ENCODE results near the gene MCHR2. TPM values are rescaled to one million over a fixed set of nuclear protein-coding genes. Genes with fewer than 3 reads are reported as not detected.
A peak's percentile ranks its signal among the peaks of the same experiment; 100 is the strongest.

Gene MCHR2
- total RNA-seq, 1 experiment from 2014 or later = not detected

DNA sequence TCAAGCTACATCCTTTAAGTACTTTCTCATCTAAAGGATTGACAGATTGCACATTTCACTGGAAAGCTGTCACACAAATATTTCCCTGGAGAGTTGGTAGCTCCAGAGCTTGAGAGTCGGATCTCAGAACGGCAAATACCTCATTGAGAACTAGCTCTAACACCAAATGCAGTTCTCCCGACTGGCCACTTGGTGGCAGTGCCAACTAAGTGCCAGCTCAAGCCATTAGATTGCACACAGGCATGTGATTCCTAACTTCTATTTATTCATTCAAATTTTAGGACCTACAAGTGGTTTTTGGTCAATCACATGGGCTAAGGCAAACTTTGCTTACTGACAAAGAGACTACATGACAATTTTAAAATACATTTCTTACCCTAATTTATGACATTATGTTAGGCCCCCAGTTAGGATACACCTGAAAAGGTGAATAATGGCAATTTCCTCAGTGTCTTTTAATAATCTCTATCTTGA lies 7.9 kb upstream of the MCHR2 start:
- Mint-ChIP-seq H3K36me3 (ENCODE audit: insufficient read depth, unreplicated experiment) (no peaks in the 10 kb centered on the region), H3K4me1 (ENCODE audit: low read depth, unreplicated experiment) (no peaks in the 10 kb centered on the region), H3K27ac (ENCODE audit: unreplicated experiment) (no peak overlapping the region), H3K27me3 (ENCODE audit: insufficient read depth, unreplicated experiment) (peaks cover 8% of the 10 kb centered on the region), H3K9me3 (ENCODE audit: unreplicated experiment) (no peaks in the 10 kb centered on the region), H3K4me3 (ENCODE audit: unreplicated experiment) (no peak overlapping the region)
- no TSS peak for BruUV-seq (replicated peaks)
- Histone ChIP-seq H3K4me3 (ENCODE audit: low read depth, low read length) (no peak overlapping the region), H3K9me3 (no peaks in the 10 kb centered on the region), H3K36me3 (ENCODE audit: control insufficient read depth, insufficient read depth, low read length) (no peaks in the 10 kb centered on the region), H3K27me3 (replicated peaks; ENCODE audit: control insufficient read depth, insufficient read depth, low read length) (no peaks in the 10 kb centered on the region), H3K4me1 (no peaks in the 10 kb centered on the region)
- DNase-seq = peak; percentile 41 to 45
- ChIA-PET CTCF (interaction anchor here (0.5 to 1.4 kb wide), 8 partner anchors 76 to 481 kb away, joined by 3 to 10 read pairs (median 4); no protein-coding TSS in a partner anchor), POLR2A (no interaction called here)
- intact Hi-C loops (cut with micrococcal nuclease; ENCODE audit: unreplicated experiment) = loop anchor here (1.0 to 2.0 kb wide), 3 partner anchors 97 to 477 kb away; no protein-coding TSS in a partner anchor
- TF ChIP-seq, protein P1, sequence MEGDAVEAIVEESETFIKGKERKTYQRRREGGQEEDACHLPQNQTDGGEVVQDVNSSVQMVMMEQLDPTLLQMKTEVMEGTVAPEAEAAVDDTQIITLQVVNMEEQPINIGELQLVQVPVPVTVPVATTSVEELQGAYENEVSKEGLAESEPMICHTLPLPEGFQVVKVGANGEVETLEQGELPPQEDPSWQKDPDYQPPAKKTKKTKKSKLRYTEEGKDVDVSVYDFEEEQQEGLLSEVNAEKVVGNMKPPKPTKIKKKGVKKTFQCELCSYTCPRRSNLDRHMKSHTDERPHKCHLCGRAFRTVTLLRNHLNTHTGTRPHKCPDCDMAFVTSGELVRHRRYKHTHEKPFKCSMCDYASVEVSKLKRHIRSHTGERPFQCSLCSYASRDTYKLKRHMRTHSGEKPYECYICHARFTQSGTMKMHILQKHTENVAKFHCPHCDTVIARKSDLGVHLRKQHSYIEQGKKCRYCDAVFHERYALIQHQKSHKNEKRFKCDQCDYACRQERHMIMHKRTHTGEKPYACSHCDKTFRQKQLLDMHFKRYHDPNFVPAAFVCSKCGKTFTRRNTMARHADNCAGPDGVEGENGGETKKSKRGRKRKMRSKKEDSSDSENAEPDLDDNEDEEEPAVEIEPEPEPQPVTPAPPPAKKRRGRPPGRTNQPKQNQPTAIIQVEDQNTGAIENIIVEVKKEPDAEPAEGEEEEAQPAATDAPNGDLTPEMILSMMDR (IDR thresholded peaks at IDR 0.05; ENCODE audit: insufficient read depth in 1 of 2, low read depth in 1 of 2, low read length in 1 of 2, severe bottlenecking in 1 of 2, unreplicated experiment in 1 of 2) = peak; percentile 85 to 92

DNA sequence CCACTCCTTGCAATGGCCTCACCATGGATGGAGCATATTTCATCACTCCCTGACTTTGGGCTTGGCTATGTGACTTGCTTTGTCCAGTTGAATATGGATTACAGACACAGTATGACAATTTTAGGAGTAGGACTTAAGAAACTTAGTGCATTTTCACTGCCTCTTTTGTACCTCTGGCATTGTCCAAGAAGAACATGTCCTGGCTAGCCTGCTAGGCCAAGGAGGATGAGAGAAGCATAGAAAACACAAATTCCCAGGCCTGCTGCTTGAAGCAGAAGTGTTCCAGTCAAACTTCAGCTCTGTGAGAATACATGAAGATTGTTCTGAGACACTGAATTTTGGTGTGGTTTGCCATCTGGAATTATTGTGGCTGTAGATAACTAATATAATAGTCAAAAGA lies 3.1 kb upstream of the MCHR2 start:
- TF ChIP-seq, protein P1 (IDR thresholded peaks at IDR 0.05; ENCODE audit: insufficient read depth in 1 of 2, low read depth in 1 of 2, low read length in 1 of 2, severe bottlenecking in 1 of 2, unreplicated experiment in 1 of 2) = no peak
- Histone ChIP-seq H3K9me3 (no peaks in the 10 kb centered on the region), H3K36me3 (ENCODE audit: control insufficient read depth, insufficient read depth, low read length) (no peaks in the 10 kb centered on the region), H3K4me3 (ENCODE audit: low read depth, low read length) (no peak overlapping the region), H3K27me3 (replicated peaks; ENCODE audit: control insufficient read depth, insufficient read depth, low read length) (no peaks in the 10 kb centered on the region), H3K4me1 (peaks cover 5% of the 10 kb centered on the region; the same call in 1 of the 2 replicates)
- Mint-ChIP-seq H3K27ac (ENCODE audit: unreplicated experiment) (no peak overlapping the region), H3K27me3 (ENCODE audit: insufficient read depth, unreplicated experiment) (peaks cover 4% of the 10 kb centered on the region), H3K9me3 (ENCODE audit: unreplicated experiment) (no peaks in the 10 kb centered on the region), H3K4me1 (ENCODE audit: low read depth, unreplicated experiment) (no peaks in the 10 kb centered on the region), H3K4me3 (ENCODE audit: unreplicated experiment) (no peak overlapping the region), H3K36me3 (ENCODE audit: insufficient read depth, unreplicated experiment) (no peaks in the 10 kb centered on the region)
- intact Hi-C loops (cut with micrococcal nuclease; ENCODE audit: unreplicated experiment) = no loop called here
- ChIA-PET POLR2A (no interaction called here), CTCF (no interaction called here)
- DNase-seq = no peak
- no TSS peak for BruUV-seq (replicated peaks)

DNA sequence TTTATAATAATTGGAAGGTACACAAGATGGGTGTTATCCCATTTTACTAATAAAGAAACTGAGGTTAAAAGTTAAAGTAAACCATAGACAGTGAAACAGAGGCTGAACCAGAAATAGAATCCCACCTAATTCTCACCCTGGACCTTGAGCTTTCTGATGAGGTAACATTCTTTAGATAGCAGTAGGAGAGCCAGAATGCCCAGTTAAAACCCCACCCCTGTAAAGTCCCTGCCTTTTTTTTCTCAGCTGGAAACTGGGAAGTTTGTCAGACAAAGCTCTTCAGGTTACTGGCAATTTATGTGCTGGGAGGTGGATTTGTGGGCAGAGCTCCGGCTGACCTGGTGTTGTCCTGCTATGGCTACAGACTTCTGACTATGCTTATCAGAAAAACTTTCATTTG lies 1.9 kb upstream of the MCHR2 start:
- BruUV-seq (replicated peaks) = no TSS peak
- intact Hi-C loops (cut with micrococcal nuclease; ENCODE audit: unreplicated experiment) = no loop called here
- TF ChIP-seq, protein P1 (IDR thresholded peaks at IDR 0.05; ENCODE audit: insufficient read depth in 1 of 2, low read depth in 1 of 2, low read length in 1 of 2, severe bottlenecking in 1 of 2, unreplicated experiment in 1 of 2) = no peak
- H3K9me3 Mint-ChIP-seq (ENCODE audit: unreplicated experiment) = no peaks in the 10 kb centered on the region
- H3K27ac Mint-ChIP-seq (ENCODE audit: unreplicated experiment) = peak overlapping the region; percentile 45
- H3K4me3 Mint-ChIP-seq (ENCODE audit: unreplicated experiment) = no peak overlapping the region
- no peaks in the 10 kb centered on the region for H3K27me3 Mint-ChIP-seq (ENCODE audit: insufficient read depth, unreplicated experiment)
- DNase-seq = no peak
- no peaks in the 10 kb centered on the region for H3K4me1 Mint-ChIP-seq (ENCODE audit: low read depth, unreplicated experiment)
- H3K4me3 ChIP-seq (ENCODE audit: low read depth, low read length) = no peak overlapping the region
- peaks cover 5% of the 10 kb centered on the region; the same call in 1 of the 2 replicates for H3K4me1 ChIP-seq
- CTCF ChIA-PET = no interaction called here
- H3K36me3 ChIP-seq (ENCODE audit: control insufficient read depth, insufficient read depth, low read length) = no peaks in the 10 kb centered on the region
- POLR2A ChIA-PET = no interaction called here
- no peaks in the 10 kb centered on the region for H3K27me3 ChIP-seq (replicated peaks; ENCODE audit: control insufficient read depth, insufficient read depth, low read length)
- no peaks in the 10 kb centered on the region for H3K36me3 Mint-ChIP-seq (ENCODE audit: insufficient read depth, unreplicated experiment)
- H3K9me3 ChIP-seq = no peaks in the 10 kb centered on the region

Measured in Caco-2 (cell line).